Activated naive CD4-positive, alpha-beta T cell treated with anti-CD3 and anti-CD28 coated beads, Interleukin-2, amount 50 U/mL, for 24 hours (primary cell): ENCODE measurements around the gene NCKAP5.

Experiments used
- H3K27ac Mint-ChIP-seq: one replicate; pipeline ENCODE4 v1.8.0; 2021; ENCODE audit warnings: mild to moderate bottlenecking, mixed read lengths
- H3K27me3 Mint-ChIP-seq: one replicate; pipeline ENCODE4 v1.8.0; 2021; ENCODE audit warnings: mixed read lengths
- H3K36me3 Mint-ChIP-seq: one replicate; pipeline ENCODE4 v1.8.0; 2021; ENCODE audit warnings: mixed read lengths
- H3K4me1 Mint-ChIP-seq: one replicate; pipeline ENCODE4 v1.8.0; 2021; ENCODE audit warnings: mixed read lengths
- H3K4me3 Mint-ChIP-seq: one replicate; pipeline ENCODE4 v1.8.0; 2021; ENCODE audit warnings: mild to moderate bottlenecking, mixed read lengths
- H3K9me3 Mint-ChIP-seq: one replicate; pipeline ENCODE4 v1.8.0; 2021; ENCODE audit warnings: mixed read lengths

NCKAP5 gene

GRCh38 chr2:133152801-133153200, 415.5 kb downstream of the NCKAP5 start:
- Mint-ChIP-seq H3K27ac (no peak overlapping the region), H3K4me3 (no peak overlapping the region), H3K4me1 (no peaks in the 10 kb centered on the region), H3K27me3 (no peaks in the 10 kb centered on the region), H3K36me3 (no peaks in the 10 kb centered on the region), H3K9me3 (peaks cover 5% of the 10 kb centered on the region)

- no peaks in the 10 kb centered on the region for H3K36me3 Mint-ChIP-seq
- no peaks in the 10 kb centered on the region for H3K27me3 Mint-ChIP-seq
- no peak overlapping the region for H3K4me3 Mint-ChIP-seq
- peaks cover 5% of the 10 kb centered on the region for H3K9me3 Mint-ChIP-seq
- H3K27ac Mint-ChIP-seq, result no peak overlapping the region
- H3K4me1 Mint-ChIP-seq, result no peaks in the 10 kb centered on the region
Measured at GRCh38 chr2:133148187-133148586, 420.1 kb downstream of the NCKAP5 start.

- H3K9me3 Mint-ChIP-seq, result peaks cover 5% of the 10 kb centered on the region
- H3K27me3 Mint-ChIP-seq, result no peaks in the 10 kb centered on the region
- no peaks in the 10 kb centered on the region for H3K36me3 Mint-ChIP-seq
- no peak overlapping the region for H3K4me3 Mint-ChIP-seq
- no peaks in the 10 kb centered on the region for H3K4me1 Mint-ChIP-seq
- no peak overlapping the region for H3K27ac Mint-ChIP-seq
Measured at GRCh38 chr2:133146893-133147292, 421.4 kb downstream of the NCKAP5 start.

DNA sequence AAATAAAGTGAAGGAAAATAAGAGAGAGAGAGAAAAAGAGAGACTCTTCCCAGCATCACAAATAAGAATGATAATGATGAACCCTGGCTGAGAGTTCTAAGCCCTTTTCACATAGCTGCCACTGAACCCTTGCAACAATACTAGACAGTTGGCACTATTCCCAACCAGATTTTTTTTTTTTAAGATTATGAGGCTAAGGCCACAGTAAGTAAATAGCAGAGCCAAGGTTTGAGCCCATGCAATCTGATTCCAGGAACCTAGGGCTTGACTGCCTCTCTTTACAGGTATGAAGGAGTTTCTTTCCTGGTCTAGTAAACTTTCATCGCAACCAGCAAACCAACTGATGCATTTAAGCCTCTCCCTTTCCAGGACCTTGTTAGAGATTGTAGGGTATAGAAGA, 424.6 kb downstream of the NCKAP5 start:
- H3K4me1 Mint-ChIP-seq, result no peaks in the 10 kb centered on the region
- H3K27me3 Mint-ChIP-seq, result no peaks in the 10 kb centered on the region
- no peaks in the 10 kb centered on the region for H3K36me3 Mint-ChIP-seq
- no peak overlapping the region for H3K4me3 Mint-ChIP-seq
- no peaks in the 10 kb centered on the region for H3K9me3 Mint-ChIP-seq
- no peak overlapping the region for H3K27ac Mint-ChIP-seq

GRCh38 chr2:133142087-133142486, 426.2 kb downstream of the NCKAP5 start:
- no peak overlapping the region for H3K27ac Mint-ChIP-seq
- H3K4me3 Mint-ChIP-seq, result no peak overlapping the region
- no peaks in the 10 kb centered on the region for H3K4me1 Mint-ChIP-seq
- H3K9me3 Mint-ChIP-seq, result no peaks in the 10 kb centered on the region
- no peaks in the 10 kb centered on the region for H3K27me3 Mint-ChIP-seq
- no peaks in the 10 kb centered on the region for H3K36me3 Mint-ChIP-seq

- Mint-ChIP-seq H3K4me3 (no peak overlapping the region), H3K27ac (no peak overlapping the region), H3K9me3 (no peaks in the 10 kb centered on the region), H3K36me3 (no peaks in the 10 kb centered on the region), H3K27me3 (no peaks in the 10 kb centered on the region), H3K4me1 (no peaks in the 10 kb centered on the region)
Measured at GRCh38 chr2:133140620-133141019, 427.6 kb downstream of the NCKAP5 start.

DNA sequence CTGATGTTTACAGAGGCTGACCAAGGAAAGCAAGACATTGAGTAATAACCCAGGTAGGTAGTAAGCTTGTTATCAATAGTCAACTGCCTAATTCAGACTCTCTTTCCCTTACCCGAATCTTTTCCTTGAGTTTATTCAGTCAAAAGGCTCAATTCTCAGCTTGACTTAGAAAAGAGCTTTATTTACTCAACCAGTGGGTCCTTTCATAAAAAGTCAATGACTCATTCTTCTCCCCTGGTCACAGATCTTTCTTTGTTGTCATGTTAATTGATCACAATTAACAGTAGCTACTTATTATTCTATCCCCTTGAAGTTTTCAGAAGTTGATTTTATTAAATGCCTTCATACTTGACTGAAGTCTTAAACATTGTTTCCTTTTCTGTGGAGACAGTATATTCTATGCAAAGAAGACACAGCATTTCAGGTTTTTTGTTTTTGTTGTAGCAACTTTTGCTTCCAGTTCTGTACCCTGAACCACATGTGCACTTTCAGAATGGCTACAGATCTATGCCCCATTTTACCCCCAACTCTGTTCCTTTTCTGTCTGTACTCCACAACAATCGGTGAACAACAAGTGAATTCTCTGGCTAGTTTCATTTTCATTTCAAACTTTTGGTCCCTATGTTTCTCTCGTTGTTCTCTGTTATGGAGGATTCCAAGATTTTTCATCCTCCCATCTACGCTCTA, 428.3 kb downstream of the NCKAP5 start:
- H3K9me3 Mint-ChIP-seq, result no peaks in the 10 kb centered on the region
- H3K4me1 Mint-ChIP-seq, result no peaks in the 10 kb centered on the region
- no peak overlapping the region for H3K4me3 Mint-ChIP-seq
- no peaks in the 10 kb centered on the region for H3K36me3 Mint-ChIP-seq
- H3K27me3 Mint-ChIP-seq, result no peaks in the 10 kb centered on the region
- H3K27ac Mint-ChIP-seq, result no peak overlapping the region

DNA sequence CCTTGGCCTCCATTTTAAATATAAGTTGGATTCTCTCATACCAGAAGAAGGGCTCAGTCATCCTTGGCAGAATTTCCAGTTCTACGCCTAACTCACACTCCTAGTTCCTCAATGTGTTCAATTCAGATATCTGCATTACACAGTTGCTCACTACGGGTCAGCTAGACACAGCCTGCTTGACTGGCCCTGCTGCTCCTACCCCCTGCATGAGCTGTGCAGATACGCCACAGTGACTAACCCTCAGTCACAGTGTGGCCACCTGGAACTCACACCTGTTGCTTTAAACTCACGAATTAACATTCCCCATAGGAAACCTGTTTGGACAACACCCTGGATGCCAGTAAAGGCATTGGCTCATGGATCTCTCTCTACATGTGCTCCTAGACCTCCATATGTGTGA, 429.6 kb downstream of the NCKAP5 start:
- Mint-ChIP-seq H3K4me1 (no peaks in the 10 kb centered on the region), H3K36me3 (no peaks in the 10 kb centered on the region), H3K27me3 (no peaks in the 10 kb centered on the region), H3K27ac (no peak overlapping the region), H3K9me3 (no peaks in the 10 kb centered on the region), H3K4me3 (no peak overlapping the region)

GRCh38 chr2:133135035-133135654, 433.1 kb downstream of the NCKAP5 start:
- H3K36me3 Mint-ChIP-seq, result no peaks in the 10 kb centered on the region
- no peak overlapping the region for H3K27ac Mint-ChIP-seq
- no peak overlapping the region for H3K4me3 Mint-ChIP-seq
- no peaks in the 10 kb centered on the region for H3K27me3 Mint-ChIP-seq
- H3K4me1 Mint-ChIP-seq, result no peaks in the 10 kb centered on the region
- H3K9me3 Mint-ChIP-seq, result no peaks in the 10 kb centered on the region

- H3K4me3 Mint-ChIP-seq, result no peak overlapping the region
- H3K27ac Mint-ChIP-seq, result no peak overlapping the region
- H3K27me3 Mint-ChIP-seq, result no peaks in the 10 kb centered on the region
- H3K36me3 Mint-ChIP-seq, result no peaks in the 10 kb centered on the region
- no peaks in the 10 kb centered on the region for H3K4me1 Mint-ChIP-seq
- H3K9me3 Mint-ChIP-seq, result no peaks in the 10 kb centered on the region
Measured at GRCh38 chr2:133130548-133131246, 437.6 kb downstream of the NCKAP5 start.

GRCh38 chr2:133124446-133124845, 443.8 kb downstream of the NCKAP5 start:
- Mint-ChIP-seq H3K36me3 (no peaks in the 10 kb centered on the region), H3K9me3 (no peaks in the 10 kb centered on the region), H3K27me3 (no peaks in the 10 kb centered on the region), H3K4me3 (no peak overlapping the region), H3K27ac (no peak overlapping the region), H3K4me1 (no peaks in the 10 kb centered on the region)

DNA sequence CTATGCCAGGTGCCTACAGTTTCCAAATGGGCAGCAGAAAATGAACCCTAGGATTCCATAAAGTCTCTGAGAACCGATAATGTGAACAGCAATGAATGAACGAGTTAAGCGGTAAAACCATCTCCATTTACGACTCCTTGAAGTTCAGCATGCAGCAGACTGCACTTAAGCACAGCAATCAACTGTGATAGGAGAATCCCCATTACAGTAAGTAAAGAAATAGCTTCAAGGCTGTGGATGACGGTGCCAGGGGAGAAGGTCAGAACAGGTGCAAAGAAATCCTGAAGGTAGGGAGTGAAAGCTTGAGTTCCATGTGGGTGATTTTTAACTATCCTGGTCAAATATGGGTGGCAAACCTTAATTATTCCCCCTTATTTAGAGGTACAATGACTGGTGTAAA, 444.4 kb downstream of the NCKAP5 start:
- Mint-ChIP-seq H3K9me3 (no peaks in the 10 kb centered on the region), H3K4me3 (no peak overlapping the region), H3K27ac (no peak overlapping the region), H3K27me3 (no peaks in the 10 kb centered on the region), H3K4me1 (no peaks in the 10 kb centered on the region), H3K36me3 (no peaks in the 10 kb centered on the region)

DNA sequence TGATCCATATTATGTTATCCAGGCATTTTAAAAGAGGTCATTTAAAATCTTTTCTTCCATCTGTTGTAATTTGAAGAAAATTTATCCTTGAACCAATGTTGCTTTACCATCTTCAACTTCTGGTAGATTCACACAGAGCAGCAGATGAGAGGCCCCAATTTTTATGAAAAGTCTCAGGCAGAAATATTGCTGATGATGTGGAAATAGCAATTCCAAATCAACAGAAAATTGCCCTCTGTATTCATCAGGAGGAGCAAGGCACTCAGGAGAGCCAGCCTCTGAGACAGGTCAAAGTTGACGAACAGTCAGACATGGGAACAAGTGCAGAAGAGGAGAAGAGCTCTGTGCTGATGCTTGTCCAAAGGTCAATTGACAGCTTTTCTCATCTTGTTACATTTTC, 444.9 kb downstream of the NCKAP5 start:
- no peak overlapping the region for H3K4me3 Mint-ChIP-seq
- H3K9me3 Mint-ChIP-seq, result no peaks in the 10 kb centered on the region
- no peaks in the 10 kb centered on the region for H3K36me3 Mint-ChIP-seq
- no peaks in the 10 kb centered on the region for H3K4me1 Mint-ChIP-seq
- H3K27me3 Mint-ChIP-seq, result no peaks in the 10 kb centered on the region
- no peak overlapping the region for H3K27ac Mint-ChIP-seq

- Mint-ChIP-seq H3K4me1 (no peaks in the 10 kb centered on the region), H3K9me3 (no peaks in the 10 kb centered on the region), H3K36me3 (no peaks in the 10 kb centered on the region), H3K27me3 (no peaks in the 10 kb centered on the region), H3K27ac (no peak overlapping the region), H3K4me3 (no peak overlapping the region)
Measured at GRCh38 chr2:133122529-133122928, 445.7 kb downstream of the NCKAP5 start.

- Mint-ChIP-seq H3K4me1 (no peaks in the 10 kb centered on the region), H3K27ac (no peak overlapping the region), H3K9me3 (no peaks in the 10 kb centered on the region), H3K4me3 (no peak overlapping the region), H3K27me3 (no peaks in the 10 kb centered on the region), H3K36me3 (no peaks in the 10 kb centered on the region)
Measured at GRCh38 chr2:133120310-133120709, 448.0 kb downstream of the NCKAP5 start.

DNA sequence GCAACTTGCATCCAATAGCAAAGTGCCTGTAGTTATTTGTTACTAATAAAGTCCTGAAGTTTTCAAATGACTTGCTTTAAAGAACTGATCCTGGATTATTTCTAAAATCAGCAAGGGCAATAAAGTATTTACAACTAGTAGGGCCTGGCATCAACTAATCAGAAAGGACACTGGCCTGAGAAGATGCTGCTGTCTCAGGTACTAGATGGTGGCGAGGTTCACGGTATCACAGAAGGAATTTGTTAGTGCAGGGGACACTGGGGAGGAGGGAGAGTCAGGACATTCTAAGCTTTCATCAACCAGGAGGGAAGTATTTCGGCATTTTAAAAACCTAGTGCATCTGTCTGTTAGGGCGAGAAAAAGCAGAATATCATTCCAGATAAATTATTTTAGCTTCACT, 458.1 kb downstream of the NCKAP5 start:
- H3K27ac Mint-ChIP-seq, result no peak overlapping the region
- no peaks in the 10 kb centered on the region for H3K4me1 Mint-ChIP-seq
- no peaks in the 10 kb centered on the region for H3K27me3 Mint-ChIP-seq
- H3K4me3 Mint-ChIP-seq, result no peak overlapping the region
- no peaks in the 10 kb centered on the region for H3K9me3 Mint-ChIP-seq
- H3K36me3 Mint-ChIP-seq, result no peaks in the 10 kb centered on the region
